ENCODE results near the gene TUB.

TUB gene

GRCh38 chr11:8070417-8071115, 10.4 kb upstream of the TUB start:
- no peak for DNase-seq

GRCh38 chr11:8071616-8072581, 9.1 kb upstream of the TUB start:
- DNase-seq = no peak

DNA sequence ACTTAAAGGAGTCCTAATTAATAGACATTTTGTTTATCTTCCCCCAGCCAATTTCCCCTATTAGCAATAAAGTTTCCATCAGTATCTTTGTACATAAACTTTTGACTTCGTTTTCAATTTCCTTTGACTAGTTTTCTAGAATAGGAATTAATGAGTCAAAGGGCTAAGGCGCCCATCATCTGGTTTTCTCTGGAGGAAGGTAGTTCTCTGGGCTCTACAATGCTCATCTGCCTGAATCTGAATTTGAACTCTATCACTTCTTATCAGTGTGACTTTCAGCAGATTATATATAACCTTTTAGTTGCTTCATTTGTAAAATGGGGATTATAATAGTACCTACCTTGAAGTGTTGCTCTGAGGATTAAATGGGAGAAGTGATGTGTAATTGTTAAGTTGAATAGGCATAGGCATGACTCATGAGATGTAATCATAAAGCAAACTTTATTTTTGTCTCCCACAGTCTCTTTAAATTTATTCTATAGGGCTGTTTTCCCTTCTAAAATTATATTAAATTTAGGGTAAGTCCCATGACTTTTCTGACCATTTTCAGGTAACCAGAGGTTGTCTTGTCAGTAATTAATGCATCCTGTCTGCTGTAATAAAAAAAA, 5.8 kb upstream of the TUB start:
- no peak for DNase-seq

GRCh38 chr11:8079111-8079675, 1.8 kb upstream of the TUB start:
- no peak for DNase-seq

GRCh38 chr11:8080069-8080670, 841 bp upstream of the TUB start:
- DNase-seq = no peak

DNA sequence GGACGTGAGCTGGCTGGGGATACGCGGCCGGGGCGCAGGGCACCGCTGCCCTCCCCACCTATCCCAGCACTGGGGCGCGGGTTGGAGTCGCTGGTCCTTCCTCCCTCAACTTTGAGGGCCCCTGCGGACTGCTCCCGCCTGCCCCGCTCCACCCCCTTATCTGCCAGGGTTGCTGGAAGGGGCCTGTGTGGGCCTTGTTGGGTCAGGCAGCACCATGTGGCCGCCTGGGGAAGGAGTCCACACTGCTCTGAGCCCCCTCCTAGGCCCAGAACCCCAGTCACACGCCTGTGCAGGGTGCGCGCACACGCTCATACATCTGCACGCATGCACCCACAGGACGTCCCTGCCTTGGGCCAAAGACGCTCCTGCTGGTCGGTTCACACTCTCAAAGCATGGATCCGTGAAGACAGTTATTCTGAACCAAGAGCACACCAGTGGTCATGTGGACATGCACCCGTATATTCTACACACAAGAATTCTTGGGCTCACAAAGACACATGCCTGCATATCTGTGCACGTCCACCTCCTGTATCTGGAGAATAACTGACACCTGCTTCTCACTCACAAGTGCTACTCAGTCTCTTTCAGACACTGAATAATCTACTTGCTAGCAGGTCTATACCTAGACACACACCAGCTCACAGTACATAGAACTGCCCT, 710 bp downstream of the TUB start:
- no peak for DNase-seq

- no peak for DNase-seq
Observed at GRCh38 chr11:8082391-8083087, 1.5 kb downstream of the TUB start.

DNA sequence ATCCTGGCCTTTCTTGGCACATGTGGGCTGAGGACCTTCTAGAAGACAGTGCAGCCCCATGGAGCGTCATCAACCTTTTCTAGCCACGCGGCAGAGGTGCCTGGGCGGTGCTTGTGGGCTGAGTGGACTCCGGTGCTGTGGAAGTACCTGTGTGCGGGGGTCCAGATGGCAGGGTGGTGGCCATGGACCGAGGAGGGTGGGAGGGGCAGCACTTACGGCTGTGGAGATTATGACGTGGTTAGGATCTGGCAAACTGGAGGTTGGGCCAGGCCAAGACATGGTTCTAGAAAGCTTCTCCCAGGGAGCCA, 2.0 kb downstream of the TUB start:
- no peak for DNase-seq

DNA sequence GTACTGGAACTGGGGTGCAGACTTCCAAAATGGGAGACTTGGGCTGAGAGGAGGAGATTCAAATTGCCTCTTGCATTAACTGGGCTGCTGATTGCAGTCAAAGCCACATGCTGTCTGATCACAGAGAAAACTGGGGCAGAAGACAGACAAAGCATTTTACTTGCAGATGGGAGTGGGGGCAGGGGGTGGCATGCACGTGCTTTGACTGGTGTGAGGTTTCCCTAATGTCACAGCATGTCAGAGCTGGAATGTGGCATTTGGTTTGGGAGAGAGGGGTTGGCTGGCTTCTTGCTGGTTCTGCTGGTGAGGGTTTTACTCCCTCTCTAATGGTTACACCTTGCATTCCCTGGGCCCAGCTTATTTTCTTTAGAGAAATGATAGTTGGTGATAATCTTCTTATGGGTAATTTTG, 2.9 kb downstream of the TUB start:
- DNase-seq = no peak

GRCh38 chr11:8084352-8084751, 3.3 kb downstream of the TUB start:
- DNase-seq = no peak

- no peak for DNase-seq
Observed at GRCh38 chr11:8085011-8085645, 4.1 kb downstream of the TUB start.

DNA sequence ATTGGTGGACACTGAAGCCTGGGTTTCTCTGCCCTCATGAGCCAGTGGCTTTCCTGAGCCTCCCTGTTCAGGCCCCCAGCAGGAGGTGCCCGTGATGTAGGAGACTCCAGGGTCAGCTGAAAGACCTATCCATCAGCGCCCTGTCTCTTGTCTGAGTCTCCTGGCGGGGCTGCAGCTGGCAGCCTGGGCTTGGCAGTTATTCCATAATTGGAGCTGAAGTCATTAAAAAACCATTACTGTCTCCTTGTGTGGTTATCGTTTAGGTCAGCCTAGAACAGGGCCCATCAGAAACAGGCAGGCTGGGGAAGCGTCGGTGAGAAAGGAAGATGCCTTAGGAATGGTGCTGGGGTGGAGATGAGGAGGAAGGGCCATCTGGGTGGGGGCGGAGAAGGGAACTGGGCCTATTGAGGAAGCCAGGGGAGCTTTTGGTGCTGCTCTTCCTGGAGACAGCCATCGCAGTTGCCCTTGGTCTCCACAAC, 5.0 kb downstream of the TUB start:
- no peak for DNase-seq

- no peak for DNase-seq
Observed at GRCh38 chr11:8086571-8086970, 5.6 kb downstream of the TUB start.

GRCh38 chr11:8087185-8087584, 6.2 kb downstream of the TUB start:
- DNase-seq = no peak

DNA sequence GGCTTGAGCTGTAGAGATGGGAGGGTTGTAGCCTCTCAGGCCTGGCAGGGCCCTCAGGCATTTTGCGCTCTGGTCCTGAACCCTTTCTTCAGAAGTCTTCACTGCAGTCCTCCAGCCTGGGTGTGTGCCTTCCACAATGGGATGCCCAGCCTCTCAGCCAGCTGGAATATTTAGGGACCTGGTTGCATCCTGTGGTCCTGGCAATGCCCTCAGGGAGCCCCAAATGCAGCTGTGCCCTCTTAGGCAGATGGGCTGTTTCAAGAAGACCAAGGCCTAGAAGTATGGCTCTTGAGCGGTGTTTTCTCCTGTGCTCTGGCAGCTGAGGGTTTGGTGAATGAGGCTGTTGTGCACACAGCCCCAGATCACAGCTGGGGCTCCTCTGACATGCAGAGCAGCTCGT, 6.7 kb downstream of the TUB start:
- DNase-seq = no peak

DNA sequence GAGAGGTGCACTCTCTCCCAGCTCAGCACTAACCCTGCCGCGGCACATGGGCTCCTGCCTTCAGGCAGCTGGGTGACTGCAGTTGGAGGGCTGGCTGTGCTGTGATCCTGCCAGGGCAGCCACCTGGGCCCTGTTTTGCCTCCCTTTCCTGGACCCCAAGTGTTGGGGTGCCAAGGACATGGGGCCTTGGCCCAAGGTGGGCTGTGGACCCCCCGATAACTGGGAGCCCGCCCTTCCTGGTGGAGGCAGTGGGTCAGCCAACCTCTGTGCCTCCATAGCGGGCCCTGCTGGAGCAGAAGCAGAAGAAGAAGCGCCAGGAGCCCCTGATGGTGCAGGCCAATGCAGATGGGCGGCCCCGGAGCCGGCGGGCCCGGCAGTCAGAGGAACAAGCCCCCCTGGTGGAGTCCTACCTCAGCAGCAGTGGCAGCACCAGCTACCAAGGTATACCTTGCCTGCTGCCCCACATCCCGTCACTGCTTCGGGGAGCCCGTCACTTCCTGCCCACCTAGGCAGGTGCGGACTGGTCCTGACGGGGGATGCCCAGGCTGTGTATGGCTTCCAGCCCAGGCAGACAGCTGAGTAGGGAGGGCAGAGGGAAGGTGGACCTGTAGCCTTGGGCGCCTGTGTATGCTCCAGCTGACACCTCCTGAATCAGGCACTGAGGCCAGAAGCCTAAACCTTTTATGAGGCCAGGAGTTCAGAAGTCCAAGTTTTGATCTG, 8.9 kb downstream of the TUB start:
- no peak for DNase-seq

- DNase-seq = peak; percentile 35
Observed at GRCh38 chr11:8090756-8091155, 9.7 kb downstream of the TUB start.

DNA sequence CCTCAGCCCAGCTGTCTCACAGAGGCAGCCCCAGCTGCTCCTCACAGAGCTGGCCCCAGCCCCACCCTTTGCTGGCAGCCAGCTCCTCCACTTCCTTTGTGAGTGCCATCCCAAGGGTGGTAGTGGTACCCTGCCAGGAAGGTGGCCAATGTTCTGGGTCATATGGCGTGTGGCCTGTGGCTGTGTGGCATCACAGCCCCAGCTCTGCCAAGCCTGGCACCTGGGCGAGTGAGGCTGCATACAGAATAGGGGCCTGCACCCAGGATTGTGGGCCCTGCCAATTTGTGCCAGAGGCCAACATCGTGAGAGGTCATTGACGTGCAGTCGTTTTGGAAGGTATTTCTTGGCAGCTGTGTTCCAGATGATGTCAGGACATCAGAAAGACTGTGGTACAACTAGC, 10.7 kb downstream of the TUB start:
- no peak for DNase-seq

- peak; percentile 57 for DNase-seq
Observed at GRCh38 chr11:8092587-8093424, 11.8 kb downstream of the TUB start.
